ENCODE measurements around the gene GABBR2.
"Not testable (repeated sequence)": the region's sequence is repeated elsewhere in the genome, so short reads cannot be mapped to it uniquely, and the experiment has no call there.

The GABBR2 gene

DNA sequence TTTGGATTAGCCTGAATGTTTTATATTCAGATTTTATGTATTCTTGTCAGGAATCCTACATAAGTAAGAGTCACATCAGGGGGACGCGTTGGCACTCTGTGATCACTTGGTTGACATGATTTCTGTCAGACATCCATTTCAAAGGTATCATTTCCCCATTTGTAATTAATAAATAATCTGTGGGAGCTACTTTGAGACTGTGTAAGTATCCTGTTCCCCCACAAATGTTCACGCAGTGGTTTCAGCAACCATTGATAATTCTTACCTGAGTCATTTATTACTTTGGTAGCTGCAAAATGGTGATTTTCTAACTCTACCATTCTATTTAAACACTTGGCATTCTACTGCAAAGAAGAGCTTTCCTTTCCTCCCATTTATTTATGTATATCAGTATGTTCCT is 396.4 kb downstream of the GABBR2 start:
- ATAC-seq = no peak

DNA sequence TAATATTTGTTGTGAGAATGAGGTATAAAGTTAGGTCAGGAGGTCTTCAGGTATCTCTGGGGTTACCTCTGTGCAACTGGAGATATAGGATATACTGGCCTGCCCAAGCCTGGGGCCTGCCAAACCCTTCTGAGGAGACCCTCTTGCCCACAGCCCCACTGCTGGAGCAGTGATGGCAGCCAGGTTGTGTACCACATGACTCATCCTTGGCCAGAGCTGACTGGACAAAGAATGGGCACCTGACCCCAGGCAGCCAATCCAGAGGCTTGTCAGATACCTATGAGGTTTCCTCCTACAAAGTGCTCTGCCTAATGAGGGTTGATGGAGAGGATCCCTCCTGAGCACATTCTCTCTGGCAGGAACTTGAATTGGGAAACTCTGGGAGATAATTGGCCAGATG is 397.2 kb downstream of the GABBR2 start:
- ATAC-seq = no peak

DNA sequence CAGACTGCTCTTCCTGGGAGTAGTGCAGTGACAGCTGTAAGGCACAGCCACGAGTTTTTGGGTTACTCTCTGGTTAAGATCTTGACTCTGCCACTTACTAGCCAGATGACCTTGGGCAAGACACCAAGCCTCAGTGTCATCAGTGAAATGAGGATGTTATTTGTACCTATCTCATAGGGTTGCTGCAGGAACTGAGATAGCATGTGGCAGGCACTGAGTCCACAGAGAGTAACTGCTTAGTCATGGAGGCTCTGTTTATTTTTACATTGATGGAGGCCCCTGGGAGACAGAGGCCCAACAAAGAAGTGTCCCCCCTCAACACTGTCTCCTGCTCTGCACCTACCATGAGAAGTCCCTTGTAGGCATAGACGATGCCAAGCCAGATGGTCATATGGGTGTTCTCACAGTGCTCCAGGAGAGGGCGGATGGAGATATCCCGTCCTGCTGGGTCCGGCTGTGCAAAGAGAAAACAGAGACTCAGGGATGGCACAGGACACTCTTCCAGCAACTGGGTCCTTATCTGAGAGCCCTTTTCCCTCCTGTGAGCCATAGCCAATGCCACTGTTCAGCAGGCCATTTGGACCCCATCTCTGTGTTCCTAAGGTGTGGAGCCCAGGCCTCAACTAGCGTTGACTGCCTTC is 397.9 kb downstream of the GABBR2 start:
- no peak for ATAC-seq

DNA sequence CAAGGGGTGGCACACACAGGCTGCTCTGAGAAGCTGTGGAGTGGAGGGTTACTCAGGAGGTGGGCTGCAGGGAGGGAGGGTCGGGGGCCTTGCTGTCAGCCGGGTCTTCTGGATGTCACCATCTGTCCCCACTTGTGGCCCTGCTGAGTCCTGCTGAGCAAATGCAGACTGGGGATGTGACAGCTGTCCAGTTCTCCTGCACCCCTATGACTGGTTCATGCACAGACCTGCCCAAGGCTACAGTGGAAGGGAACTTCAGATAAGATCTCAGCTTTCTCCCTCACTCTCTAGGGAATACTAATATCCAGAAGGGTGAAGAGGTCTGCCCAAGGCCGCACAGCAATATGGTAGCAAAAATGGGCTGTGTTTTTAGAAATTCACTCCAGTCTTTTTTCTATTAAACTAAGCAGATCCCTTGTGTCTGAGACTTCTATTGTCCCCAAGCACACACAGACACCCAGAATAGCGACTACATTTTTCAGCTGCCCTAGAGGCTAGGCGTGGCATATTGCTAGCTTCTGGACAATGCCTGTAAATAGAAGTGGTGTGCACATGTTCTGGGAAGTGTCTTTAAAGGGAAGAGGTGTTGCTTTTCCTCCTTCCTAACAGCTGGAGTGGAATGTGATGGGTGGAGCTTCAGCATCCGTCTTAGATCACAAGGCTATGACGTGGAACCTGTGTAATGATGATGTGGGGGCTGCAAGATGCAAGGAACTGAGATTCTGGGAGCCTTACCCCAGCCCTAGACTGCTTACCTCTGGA is 402.2 kb downstream of the GABBR2 start:
- ATAC-seq = no peak

DNA sequence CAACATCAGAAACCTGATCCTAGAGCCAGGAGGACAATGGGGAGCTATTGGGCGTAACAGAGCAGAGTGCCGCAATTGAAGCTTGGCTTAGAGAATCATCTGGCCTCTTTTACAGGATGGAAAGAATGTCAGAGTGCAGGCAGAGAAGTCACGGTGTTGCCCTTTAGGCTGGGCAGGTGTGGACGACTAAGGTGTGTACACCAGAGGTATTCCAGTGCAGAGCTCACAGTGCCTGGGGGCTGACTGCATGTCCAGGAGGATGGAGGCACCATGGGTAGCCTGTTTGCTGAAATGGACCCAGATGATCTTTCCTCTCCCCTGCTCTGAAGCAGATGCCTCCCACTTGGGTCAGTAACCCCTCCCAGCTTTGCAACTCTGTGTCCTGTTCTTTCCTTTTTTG is 404.4 kb downstream of the GABBR2 start:
- ATAC-seq = no peak

DNA sequence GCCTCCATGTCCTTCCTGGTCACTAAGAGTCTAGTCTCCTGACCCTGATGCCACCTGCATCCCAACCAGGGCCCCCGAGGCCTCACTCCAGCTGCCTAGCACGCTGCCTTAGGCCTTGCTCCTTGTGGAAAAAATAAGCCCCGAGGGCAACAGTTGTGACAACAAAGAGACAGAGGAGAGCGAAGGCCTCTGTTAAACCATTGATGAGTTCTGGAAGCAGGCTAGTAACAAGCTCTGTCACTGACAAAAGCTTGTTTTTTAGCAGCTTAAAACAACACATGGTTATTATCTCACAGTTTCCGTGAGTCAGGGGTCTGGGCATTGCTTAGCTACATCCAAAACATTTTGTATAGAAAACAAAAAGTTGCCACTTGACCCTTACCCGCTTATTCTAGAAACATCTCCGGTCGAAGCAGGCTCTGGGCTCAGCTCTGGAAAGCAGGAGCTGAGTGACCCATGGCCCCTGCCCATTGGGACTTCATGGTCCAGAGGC is 405.1 kb downstream of the GABBR2 start:
- ATAC-seq = no peak

DNA sequence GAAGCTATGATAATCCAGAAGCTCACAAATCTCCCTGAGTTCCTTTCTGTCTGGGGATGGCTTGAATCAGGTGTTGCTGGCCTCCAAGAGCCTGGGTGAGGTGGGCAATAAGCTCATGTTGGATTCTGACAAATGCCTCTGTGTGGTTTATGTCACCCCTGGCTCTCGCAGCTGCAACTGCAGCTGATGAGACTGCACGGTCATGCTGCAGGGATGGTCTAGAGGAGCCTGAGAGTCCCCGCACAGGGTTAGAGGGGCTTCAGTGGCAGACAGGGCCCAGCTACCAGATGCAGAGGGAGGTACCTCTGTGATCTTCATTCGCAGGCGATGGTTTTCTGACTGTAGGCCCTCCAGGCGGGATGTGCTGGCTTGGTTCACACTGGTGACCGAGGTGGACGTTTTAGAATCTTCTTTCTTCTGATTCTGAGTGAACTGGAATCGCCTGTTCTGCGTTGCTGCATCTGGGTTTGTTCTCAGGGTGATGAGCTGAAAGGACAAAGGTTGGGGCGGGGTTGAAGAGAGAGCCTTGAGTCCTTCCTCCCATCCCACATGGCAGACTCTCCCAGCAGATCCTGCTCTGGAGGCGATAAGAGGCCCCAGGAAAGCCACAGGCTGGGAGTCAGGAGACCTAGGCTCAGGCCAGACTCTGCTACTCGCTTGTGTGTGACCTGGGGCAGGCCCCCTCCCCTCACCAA is 405.6 kb downstream of the GABBR2 start:
- no peak for ATAC-seq

DNA sequence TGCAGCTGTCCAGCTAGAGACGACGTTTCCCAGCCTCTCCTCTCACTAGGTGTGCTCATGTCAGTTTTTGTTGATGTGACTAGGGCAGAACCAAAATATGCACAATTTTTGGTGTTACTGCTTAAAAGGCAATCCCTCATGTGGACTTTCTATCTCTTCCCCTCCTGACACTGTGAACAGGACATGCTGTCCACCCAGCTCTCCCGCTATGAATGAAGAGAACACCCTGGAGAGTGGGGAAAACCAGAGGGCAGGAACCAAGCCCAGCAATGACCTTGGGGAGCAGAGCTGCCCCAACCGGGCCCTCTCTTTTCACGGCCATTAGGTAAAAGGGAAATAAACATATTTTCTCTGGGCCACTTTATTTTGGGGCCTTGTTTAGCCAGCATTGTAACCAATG is 406.6 kb downstream of the GABBR2 start:
- ATAC-seq = no peak

DNA sequence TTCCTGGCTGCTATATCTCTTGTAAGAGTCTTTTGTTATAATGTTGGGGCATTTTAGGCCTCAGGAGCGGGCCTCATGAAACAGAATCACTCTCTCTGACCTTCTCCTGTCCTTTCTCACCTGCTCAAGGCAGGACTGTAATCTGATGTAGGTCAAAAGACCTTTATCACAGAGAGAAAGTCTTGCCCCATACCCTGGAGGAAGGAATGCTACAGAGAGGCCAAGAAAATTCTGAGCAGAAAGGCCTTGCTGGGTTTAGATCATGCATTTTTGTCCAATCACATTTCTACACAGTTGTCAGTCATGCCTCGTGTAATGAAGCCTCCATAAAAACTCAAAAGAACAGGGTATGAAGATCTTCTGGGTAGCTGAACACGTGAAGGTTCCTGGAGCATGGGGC is 408.1 kb downstream of the GABBR2 start:
- ATAC-seq = no peak

DNA sequence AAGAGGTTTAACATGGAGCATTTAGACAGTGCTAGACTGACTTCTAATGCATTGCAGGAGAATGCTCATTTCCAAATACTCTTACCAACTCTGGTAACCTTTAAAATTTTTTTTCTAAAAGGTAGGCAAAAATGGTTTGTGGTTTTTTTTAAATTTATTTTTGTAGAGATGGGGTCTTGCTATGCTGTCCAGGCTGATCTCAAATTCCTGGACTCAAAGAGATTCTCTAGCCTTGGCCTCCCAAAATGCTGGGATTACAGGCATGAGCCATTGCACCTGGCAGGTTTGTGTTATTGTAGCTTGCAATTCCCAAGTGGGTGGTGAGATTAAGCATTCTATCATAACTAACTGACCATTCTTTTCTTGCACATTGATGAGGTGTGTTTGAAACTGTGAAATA is 410.3 kb downstream of the GABBR2 start:
- no peak for ATAC-seq

DNA sequence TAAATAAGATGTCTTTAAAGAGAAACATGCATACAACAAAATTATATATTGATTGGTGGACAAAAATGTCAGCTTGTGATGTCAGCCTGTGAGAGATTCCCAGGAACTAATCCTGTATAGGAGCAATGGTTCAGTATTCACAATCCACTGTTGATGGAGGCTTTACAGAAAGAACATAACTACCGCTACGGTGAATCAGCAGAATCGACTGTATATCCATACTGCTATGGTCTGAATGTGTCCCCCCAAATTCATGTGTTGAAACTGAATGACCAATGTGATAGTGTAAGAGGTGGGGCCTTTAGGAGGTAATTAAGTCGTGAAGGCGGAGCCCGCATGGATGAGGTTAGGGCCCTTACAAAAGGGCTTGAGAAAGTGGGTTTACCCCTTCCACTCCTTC is 412.9 kb downstream of the GABBR2 start:
- ATAC-seq = no peak

DNA sequence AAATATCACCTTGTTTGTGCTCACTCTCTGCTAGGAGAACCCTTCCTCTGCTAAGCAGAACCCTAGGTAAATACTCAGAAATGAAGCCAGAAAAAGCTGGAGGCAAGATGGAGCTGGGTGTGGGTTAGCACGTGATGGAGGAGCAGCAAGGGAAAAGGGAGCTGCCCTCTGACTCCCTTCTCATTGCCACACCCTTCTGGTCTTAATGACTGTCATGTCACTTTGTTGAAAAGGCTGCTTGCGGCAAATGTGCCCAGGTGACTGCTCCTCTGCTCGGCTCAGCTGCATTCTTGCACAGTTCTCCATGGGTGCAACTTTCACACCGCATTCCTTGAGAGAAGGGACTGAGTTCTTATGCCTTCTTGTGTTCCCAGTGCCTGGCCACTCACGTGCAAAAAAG is 416.9 kb downstream of the GABBR2 start:
- ATAC-seq = no peak

DNA sequence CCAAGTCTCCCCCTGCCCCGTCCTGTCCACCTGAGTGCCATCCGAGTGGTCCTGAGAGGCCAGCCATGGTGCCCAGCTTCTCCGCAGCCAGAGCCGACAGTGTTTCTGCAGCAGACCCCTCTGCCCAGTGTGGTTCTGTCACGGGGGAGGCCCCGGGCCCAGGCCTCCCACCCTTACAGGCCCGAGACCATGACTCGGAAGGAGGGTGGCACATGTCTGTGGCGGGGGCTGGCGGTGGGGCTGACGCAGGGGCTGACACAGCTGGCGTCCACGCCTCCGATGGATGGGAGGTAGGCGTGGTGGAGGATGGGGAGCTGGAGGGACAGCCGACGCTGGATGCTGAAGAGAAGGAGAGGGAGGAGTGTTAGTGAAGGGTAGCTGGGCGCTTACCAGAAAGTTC is 418.3 kb downstream of the GABBR2 start:
- ATAC-seq = no peak

DNA sequence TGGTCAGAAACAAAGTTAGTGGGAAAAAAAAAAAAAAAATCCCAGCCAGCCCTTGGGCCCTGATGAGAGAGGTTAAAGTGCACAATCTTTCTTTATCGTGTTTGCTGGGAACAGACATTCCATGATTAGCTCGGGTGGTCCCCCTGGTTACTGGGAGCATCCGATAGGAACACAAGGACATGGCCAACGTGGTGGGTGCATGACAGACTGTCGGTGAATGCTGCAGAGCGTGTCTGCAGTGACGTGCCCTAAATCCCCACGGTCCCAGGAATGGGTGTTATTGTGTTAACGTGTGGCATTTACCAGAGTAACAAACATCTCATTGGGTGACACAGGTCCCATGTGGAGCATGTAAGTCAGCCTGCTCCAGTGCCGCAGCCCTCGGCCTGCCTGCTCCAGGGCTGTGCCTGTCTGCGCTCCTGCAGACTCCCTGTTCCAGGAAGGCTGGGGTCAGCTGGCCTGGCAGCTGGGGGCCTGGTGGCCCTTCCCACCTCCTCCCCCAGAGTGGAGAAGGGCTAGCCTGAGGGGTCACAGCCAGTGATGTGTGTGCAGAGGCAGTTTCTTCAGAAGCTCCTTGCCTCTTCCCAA is 419.0 kb downstream of the GABBR2 start:
- no peak for ATAC-seq

DNA sequence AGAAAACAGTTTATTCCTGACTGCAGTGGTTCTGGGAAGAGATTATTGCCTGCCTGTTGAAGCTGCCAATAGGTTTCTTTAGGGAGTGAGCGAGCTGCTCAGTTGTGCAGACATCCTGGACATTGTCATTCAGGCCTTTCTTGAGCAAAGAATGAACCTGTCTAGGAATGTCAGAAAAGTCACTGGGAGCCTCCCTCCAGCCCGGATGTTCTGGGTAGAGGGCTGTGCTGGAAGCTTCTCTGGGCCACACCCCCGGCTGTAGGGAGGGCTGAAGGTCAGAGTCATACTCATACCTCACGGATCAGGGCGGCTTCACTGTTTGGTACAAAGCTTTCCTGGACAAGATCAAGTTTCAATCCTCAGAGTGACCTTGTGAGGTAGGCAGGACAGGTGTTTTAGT is 419.9 kb downstream of the GABBR2 start:
- no peak for ATAC-seq

DNA sequence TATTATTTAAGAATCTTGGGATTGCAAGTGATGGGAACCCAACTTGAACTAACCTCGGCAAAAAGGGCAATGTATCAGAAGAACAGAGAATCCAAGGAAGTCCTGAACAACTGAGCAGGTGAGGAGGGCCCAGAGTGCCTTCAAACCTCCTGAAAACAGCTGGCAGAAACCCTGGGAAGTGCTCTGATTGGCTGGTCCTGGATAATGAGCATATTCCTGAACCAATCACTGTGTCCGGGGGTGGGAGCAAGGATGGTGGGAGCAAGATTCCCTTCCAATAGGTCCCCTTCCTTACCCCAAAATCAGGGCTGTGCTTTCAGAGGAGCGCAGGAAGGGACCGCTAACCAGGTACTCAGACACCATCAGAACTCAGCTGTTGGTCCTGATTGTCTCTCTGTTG is 421.4 kb downstream of the GABBR2 start:
- no peak for ATAC-seq

DNA sequence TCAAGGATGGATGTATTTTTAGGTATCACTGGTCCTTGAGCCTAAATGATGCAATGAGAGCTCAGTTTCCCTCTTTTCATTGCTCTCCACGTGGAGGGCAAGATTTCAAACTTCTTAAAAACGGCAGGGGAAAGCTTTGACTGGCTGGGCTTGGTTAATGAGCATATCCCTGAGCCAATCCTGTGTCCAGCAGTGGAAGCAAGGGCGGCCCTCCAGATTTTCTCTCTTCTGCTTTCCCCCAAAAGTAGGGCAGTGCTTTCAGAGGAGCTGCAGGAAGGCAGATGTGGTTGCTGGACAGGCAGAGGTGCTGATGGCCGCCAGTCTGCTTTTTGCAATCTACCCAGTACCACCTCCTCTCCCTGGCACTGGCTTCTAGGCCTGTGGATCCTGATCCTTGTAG is 423.3 kb downstream of the GABBR2 start:
- ATAC-seq = no peak

DNA sequence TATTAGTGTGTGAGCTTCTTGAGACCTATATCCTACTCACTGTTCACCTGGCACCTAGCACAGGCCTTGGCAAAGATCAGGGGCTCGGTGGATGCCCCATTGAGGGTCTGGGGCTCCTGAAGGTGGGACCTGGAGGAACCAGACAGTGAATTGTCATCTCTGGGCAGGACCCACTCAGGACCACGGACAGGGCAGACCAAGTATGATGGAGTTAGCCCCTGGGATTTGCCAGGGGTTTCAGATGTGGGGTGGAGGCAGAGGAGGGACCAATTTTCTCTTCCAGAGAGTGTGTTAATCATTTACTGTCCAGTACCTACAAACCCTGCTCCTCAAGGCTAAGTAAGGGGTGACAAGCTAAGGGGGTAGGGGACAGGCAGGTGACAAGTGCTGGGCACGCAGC is 424.0 kb downstream of the GABBR2 start:
- ATAC-seq = no peak

DNA sequence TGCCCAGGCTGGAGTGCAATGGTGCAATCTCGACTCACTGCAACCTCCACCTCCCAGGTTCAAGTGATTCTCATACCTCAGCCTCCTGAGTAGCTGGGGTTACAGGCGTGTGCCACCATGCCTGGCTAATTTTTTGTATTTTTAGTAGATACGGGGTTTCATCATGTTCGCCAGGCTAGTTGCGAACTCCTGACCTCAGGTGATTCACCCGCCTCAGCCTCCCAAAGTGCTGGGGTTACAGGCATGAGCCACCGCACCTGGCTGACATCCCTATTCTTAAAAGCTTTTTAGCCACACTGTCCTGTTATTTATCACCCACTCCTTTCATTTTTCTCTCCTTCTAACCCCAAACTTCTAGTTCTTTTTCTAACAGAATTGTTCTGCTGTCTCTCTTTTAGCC is 425.6 kb downstream of the GABBR2 start:
- ATAC-seq = not testable (repeated sequence)

DNA sequence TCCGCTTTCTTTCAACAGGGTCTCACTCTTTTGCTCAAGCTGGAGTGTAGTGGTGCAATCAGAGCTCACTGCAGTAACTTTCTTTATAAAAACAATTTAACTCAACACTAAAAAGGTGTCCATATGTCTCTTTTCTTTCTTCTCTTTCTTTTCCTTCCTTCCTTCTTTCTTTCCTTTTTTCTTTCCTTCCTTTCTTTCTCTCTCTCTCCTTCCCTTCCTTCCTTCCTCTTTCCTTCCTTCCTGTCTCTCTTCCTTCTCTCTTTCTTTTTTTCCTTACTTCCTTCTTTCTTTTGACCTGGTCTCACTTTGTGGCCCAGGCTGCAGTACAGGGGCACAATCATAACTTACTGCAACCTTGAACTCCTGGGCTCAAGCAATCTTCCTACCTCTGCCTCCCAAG is 427.5 kb downstream of the GABBR2 start:
- ATAC-seq = no peak

DNA sequence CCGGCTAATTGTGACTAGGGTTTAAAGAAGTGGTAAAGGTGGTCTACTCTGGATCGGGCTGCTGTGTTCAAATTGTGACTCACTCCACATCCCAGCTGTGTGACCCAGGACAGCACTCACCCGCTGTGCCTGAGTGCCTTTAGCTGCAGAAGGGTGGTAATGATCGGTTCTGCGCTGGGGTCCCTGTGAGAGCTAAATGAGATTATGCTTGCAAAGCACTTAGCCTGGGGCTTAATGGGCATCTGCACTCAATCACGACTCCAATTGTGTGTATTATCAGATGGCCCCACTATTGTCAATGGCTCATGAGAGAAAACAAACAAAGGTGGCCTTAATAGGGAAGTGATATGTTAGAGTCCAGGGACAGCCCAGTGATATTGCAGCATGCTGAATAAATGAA is 428.2 kb downstream of the GABBR2 start:
- no peak for ATAC-seq

DNA sequence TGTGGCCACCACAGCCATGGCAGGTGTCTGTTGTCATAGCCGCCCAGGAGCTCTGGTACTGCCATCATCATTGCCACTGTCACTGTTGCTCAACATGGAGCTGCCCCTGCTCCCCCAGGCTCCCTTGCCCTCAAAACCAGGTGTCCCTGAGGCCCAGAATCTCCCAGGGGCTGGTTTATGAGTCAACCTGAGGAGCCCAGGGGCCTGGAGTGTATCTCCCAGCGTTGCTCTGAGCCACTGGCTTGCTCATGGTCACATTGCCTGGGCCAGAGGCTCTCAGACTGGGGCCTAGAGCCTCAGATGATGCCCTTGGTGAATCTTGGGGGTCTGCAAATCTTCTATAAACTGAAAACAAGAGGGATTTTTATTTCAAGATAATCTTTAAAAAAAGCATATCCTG is 428.6 kb downstream of the GABBR2 start:
- no peak for ATAC-seq

DNA sequence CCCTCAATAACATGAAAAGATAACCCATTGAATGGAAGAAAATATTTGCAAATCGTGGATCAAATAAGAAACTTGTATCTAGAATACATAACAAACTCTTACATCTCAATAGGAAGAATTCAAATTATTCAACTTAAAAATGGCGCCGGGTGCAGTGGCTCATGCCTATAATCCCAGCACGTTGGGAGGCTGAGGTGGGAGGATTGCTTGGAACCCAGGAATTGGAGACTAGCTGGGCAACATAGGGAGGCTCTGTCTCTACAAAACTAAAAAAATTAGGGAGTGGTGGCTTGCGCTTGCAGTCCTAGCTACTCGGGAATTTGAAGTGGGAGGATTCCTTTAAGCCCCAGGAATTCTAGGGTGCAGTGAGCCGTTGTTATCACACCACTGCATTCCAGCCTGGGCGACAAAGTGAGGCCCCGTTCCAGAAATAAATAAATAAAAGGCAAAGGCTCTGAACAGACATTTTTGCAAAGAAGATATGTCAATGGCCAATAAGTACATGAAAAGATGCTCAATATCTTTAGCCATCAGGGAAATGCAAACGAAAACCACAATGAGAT is 431.7 kb downstream of the GABBR2 start:
- no peak for ATAC-seq
